GM12892 (cell line): ENCODE data around the gene CERCAM.

Experiments
- POLR2A ChIP-seq: IDR thresholded peaks from 2 replicates; pipeline ENCODE4 v1.6.1; 2011; ENCODE audit warnings: low read depth, low read length, control low read depth
- TAF1 ChIP-seq: IDR thresholded peaks from 2 replicates; pipeline ENCODE4 v1.6.1; 2011; ENCODE audit warnings: low read depth, mild to moderate bottlenecking, control low read depth, low read length, borderline replicate concordance

DNA sequence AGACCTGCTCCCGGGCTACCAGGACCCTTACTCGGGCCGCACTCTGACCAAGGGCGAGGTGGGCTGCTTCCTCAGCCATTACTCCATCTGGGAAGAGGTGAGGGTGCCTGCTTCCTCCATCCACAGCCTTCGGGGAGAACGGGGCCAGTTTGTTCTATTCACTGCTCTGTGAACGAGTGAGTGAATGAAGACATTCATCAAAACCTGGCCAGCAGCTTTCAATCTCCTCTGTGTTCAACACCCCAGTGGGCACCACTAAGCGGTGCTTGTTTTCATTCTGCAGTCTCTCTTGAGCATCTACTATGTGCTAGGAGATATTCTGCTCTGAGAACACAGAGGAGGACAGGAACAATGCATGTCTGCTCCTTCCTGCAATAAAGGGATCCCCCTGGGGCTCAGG lies 10.6 kb downstream of the CERCAM start:
- no peak for TF ChIP-seq TAF1
- no peak for TF ChIP-seq POLR2A
